Activated CD8-positive, alpha-beta T cell treated with anti-CD3 and anti-CD28 coated beads for 36 hours (primary cell): ENCODE results near the gene GLP1R. TPM values are rescaled to one million over a fixed set of nuclear protein-coding genes. Genes with fewer than 3 reads are reported as not detected.

Experiments used
- ATAC-seq: fragments of 200-7000 bp; cut with Tn5 transposase; one replicate; pipeline ENCODE4 v1.10.0; 2021; ENCODE audit warnings: mild to moderate bottlenecking, moderate library complexity
- CTCF ChIA-PET: fragments of 350-600 bp; sonication (Branson Sonifier 250); formaldehyde crosslinking; loops from one replicate; lab custom pipeline; 2021; ENCODE audit warnings: antibody characterized with exemption; lab: Charles Lee
- POLR2A ChIA-PET: fragments of 350-600 bp; sonication (Branson Sonifier 250); formaldehyde crosslinking; loops from one replicate; lab custom pipeline; 2021; ENCODE audit warnings: antibody characterized with exemption; lab: Charles Lee
- DNase-seq: peaks from one replicate; pipeline ENCODE4 v3.0.0-alpha.2; 2020
- H3K27ac Mint-ChIP-seq: one replicate; pipeline ENCODE4 v1.8.0; 2021; ENCODE audit warnings: mild to moderate bottlenecking, mixed read lengths
- H3K27me3 Mint-ChIP-seq: one replicate; pipeline ENCODE4 v1.8.0; 2021; ENCODE audit warnings: mixed read lengths
- H3K36me3 Mint-ChIP-seq: one replicate; pipeline ENCODE4 v1.8.0; 2021; ENCODE audit warnings: low read depth, mixed read lengths
- H3K4me1 Mint-ChIP-seq: one replicate; pipeline ENCODE4 v1.8.0; 2021; ENCODE audit warnings: low read depth, mixed read lengths
- H3K4me3 Mint-ChIP-seq: one replicate; pipeline ENCODE4 v1.8.0; 2021; ENCODE audit warnings: mild to moderate bottlenecking, moderate library complexity, mixed read lengths
- H3K9me3 Mint-ChIP-seq: one replicate; pipeline ENCODE4 v1.8.0; 2021; ENCODE audit warnings: mixed read lengths
- intact Hi-C: fragments of 100-400 bp; cut with micrococcal nuclease; formaldehyde crosslinking; loops from one replicate; pipeline ENCODE4 v1.10.0; 2022
- total RNA-seq, 2 experiments: library from RNA; stranded (reverse); gene quantifications; one replicate each; pipeline ENCODE4 v1.2.3, GENCODE V29; 2021
- TF ChIP-seq, protein P1 (sequence below): fragments of 200-600 bp; IDR thresholded peaks from one replicate; pipeline ENCODE4 v1.8.0; 2022; ENCODE audit warnings: antibody characterized with exemption, mild to moderate bottlenecking

Gene GLP1R
- total RNA-seq, 2 experiments from 2014 or later, result 0.81 to 1.1 TPM

DNA sequence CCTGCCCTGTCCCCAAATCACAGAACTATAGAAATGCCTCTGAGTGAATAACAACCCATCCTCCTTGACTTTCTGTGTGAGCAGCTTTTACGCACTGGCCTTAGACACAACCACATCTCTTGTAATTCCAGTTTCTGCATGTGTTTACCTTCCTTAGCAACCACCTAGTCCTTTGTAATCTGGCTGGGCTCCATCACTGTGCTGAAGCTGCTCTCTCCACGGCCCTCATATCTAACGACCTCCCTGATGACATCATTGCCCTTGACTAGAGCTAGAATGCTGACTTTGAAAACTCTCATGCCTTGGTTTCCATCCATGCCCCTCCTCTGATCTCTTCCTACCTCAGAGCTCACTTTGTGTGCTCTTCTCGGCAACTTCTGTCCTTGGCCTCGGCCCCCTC lies 30.5 kb upstream of the GLP1R start:
- no peak overlapping the region for H3K27ac Mint-ChIP-seq
- DNase-seq, result no peak
- ChIA-PET CTCF (interaction anchor here (0.9 to 1.1 kb wide), 3 partner anchors 9 to 146 kb away, joined by 3 to 7 read pairs (median 3); no protein-coding TSS in a partner anchor), POLR2A (no interaction called here)
- TF ChIP-seq, protein P1, sequence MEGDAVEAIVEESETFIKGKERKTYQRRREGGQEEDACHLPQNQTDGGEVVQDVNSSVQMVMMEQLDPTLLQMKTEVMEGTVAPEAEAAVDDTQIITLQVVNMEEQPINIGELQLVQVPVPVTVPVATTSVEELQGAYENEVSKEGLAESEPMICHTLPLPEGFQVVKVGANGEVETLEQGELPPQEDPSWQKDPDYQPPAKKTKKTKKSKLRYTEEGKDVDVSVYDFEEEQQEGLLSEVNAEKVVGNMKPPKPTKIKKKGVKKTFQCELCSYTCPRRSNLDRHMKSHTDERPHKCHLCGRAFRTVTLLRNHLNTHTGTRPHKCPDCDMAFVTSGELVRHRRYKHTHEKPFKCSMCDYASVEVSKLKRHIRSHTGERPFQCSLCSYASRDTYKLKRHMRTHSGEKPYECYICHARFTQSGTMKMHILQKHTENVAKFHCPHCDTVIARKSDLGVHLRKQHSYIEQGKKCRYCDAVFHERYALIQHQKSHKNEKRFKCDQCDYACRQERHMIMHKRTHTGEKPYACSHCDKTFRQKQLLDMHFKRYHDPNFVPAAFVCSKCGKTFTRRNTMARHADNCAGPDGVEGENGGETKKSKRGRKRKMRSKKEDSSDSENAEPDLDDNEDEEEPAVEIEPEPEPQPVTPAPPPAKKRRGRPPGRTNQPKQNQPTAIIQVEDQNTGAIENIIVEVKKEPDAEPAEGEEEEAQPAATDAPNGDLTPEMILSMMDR, result no peak
- H3K27me3 Mint-ChIP-seq, result peaks cover 11% of the 10 kb centered on the region
- no peak for ATAC-seq
- intact Hi-C loops, result no loop called here
- H3K9me3 Mint-ChIP-seq, result no peaks in the 10 kb centered on the region
- H3K4me1 Mint-ChIP-seq, result no peaks in the 10 kb centered on the region
- H3K36me3 Mint-ChIP-seq, result no peaks in the 10 kb centered on the region
- no peak overlapping the region for H3K4me3 Mint-ChIP-seq

DNA sequence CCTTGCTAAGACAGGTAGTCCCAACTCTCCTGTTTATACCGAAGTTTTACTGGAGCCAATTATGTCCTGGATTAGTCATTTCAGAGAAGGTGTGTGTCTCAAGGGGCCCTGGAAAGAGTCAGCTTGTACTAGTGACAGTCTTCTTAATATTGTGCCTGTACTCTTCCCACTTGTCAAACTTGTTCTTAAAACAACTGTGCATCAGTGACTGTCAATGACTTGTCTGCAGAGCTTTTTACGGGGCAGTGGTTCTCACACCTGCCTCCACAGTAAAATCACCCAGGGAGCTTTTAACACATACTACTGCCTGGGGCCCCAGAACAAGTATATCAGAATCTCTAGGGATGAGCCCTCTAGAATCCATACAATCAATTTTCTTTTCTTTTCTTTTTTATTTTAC lies 28.4 kb upstream of the GLP1R start:
- Mint-ChIP-seq H3K36me3 (no peaks in the 10 kb centered on the region), H3K4me3 (no peak overlapping the region), H3K27ac (no peak overlapping the region), H3K4me1 (no peaks in the 10 kb centered on the region), H3K27me3 (peaks cover 8% of the 10 kb centered on the region), H3K9me3 (no peaks in the 10 kb centered on the region)
- TF ChIP-seq, protein P1, result no peak
- ChIA-PET CTCF (interaction anchor here (1.0 to 1.9 kb wide), 3 partner anchors 10 to 23 kb away, joined by 3 to 6 read pairs (median 5); no protein-coding TSS in a partner anchor), POLR2A (no interaction called here)
- ATAC-seq (no peak), DNase-seq (no peak)
- intact Hi-C loops, result no loop called here

DNA sequence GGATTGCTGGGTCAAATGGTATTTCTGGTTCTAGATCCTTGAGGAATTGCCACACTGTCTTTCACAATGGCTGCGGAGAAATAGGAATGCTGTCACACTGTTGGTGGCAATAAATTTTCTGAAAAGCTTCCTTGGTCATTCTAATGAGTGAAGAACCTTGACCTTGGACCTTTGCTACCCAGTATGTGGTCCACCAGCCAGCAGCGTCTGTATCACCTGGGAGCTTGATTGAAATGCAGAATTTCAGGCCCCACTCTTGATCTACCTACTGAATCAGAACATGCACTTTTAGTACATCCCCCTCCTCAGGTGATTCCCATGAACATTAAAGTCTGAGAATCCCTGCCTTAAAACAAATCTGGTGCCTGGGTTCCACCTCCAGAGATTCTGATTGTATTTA lies 27.5 kb upstream of the GLP1R start:
- Mint-ChIP-seq H3K27me3 (peaks cover 3% of the 10 kb centered on the region), H3K36me3 (no peaks in the 10 kb centered on the region), H3K4me1 (no peaks in the 10 kb centered on the region), H3K9me3 (no peaks in the 10 kb centered on the region), H3K27ac (no peak overlapping the region), H3K4me3 (no peak overlapping the region)
- TF ChIP-seq, protein P1, result no peak
- DNase-seq (no peak), ATAC-seq (no peak)
- POLR2A ChIA-PET, result interaction anchor here (0.7 kb wide), 1 partner anchor 158 kb away, joined by 3 read pairs; no protein-coding TSS in a partner anchor
- intact Hi-C loops, result no loop called here
- CTCF ChIA-PET, result interaction anchor here (1.0 to 2.1 kb wide), 6 partner anchors 12 to 282 kb away, joined by 3 to 7 read pairs (median 4); no protein-coding TSS in a partner anchor

DNA sequence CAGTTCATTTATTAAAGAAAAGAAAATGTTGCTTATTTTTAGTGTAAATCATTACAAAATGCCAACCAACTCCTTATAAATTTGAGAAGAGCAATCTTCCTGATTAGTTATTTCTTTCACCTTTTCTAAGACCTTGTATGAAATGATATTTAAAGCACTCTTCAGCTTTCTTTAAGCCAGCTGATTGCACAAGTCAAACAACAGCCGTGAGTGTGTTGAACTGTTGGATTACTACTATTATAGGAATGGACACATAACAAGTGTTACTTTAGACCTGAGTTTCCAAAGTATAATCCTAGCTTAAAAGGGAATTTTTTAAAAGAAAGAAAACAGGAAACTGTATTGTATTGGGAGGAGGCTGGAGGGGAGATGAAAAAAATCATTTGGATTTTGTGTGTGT lies 26.8 kb upstream of the GLP1R start:
- peaks cover 6% of the 10 kb centered on the region for H3K27me3 Mint-ChIP-seq
- H3K4me3 Mint-ChIP-seq, result no peak overlapping the region
- ChIA-PET POLR2A (no interaction called here), CTCF (interaction anchor here (0.7 to 2.1 kb wide), 6 partner anchors 11 to 282 kb away, joined by 3 to 7 read pairs (median 4); no protein-coding TSS in a partner anchor)
- H3K9me3 Mint-ChIP-seq, result no peaks in the 10 kb centered on the region
- no peaks in the 10 kb centered on the region for H3K36me3 Mint-ChIP-seq
- ATAC-seq (no peak), DNase-seq (no peak)
- H3K27ac Mint-ChIP-seq, result no peak overlapping the region
- intact Hi-C loops, result no loop called here
- TF ChIP-seq, protein P1, result no peak
- H3K4me1 Mint-ChIP-seq, result no peaks in the 10 kb centered on the region

DNA sequence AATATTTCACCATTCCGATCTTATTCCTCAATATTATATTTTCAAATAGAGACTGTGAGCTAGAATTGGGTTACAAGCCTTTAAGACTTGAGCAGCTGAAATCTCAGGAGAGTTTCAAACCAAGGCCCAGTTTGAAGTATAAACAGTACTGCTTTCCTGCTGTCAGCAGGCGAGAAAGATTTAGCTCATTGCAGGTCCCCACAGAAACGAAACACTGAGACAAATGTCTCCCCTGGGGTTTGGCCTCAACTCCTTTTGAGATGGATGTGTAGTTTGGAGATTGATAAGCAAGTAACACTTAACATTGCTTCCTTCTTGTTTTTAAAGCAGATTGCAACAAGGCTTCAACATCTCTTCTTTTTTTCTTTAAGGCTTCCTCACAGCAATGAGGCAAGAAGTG lies 22.4 kb upstream of the GLP1R start:
- H3K9me3 Mint-ChIP-seq, result no peaks in the 10 kb centered on the region

More for the DNA sequence above, 22.4 kb upstream of the GLP1R start:
- Mint-ChIP-seq H3K4me3 (no peak overlapping the region), H3K4me1 (no peaks in the 10 kb centered on the region), H3K27me3 (peaks cover 24% of the 10 kb centered on the region), H3K36me3 (no peaks in the 10 kb centered on the region), H3K27ac (no peak overlapping the region)
- DNase-seq (no peak), ATAC-seq (no peak)
- ChIA-PET CTCF (interaction anchor here (1.0 to 2.1 kb wide), 6 partner anchors 10 to 277 kb away, joined by 3 to 10 read pairs (median 4); no protein-coding TSS in a partner anchor), POLR2A (no interaction called here)
- intact Hi-C loops, result no loop called here
- TF ChIP-seq, protein P1, result no peak
